CD4-positive, alpha-beta T cell treated with Interleukin-4 for 1 hour (primary cell): ENCODE data around the gene SCN2A.
"Not testable (repeated sequence)": the region's sequence is repeated elsewhere in the genome, so short reads cannot be mapped to it uniquely, and the experiment has no call there.

Experiments
- DNase-seq, 2 donors: peaks; one replicate each; pipeline ENCODE4 v3.0.0-alpha.2; 2020 to 2022

SCN2A gene

GRCh38 chr2:165348441-165348840, 109.2 kb downstream of the SCN2A start:
- no peak for DNase-seq

DNA sequence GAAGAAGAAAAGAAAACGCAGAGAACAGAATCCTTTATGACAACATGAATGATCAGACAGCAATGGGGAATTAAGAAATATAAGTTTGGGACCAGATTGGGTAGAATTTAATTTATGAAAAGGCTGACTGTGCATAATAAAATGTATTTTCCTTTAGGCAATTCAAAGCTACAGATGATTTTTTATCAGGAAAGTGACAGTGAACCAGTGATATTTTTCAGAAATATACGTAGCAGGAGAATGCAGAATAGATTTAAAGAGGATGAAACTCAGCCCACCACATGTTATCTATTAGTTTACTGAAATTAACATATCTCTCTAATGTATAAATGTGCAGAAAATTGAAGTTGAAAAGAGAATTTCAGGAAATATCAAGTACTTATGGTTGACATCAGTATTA, 110.0 kb downstream of the SCN2A start:
- no peak for DNase-seq

- no peak for DNase-seq
Observed at GRCh38 chr2:165357758-165358157, 118.5 kb downstream of the SCN2A start.

DNA sequence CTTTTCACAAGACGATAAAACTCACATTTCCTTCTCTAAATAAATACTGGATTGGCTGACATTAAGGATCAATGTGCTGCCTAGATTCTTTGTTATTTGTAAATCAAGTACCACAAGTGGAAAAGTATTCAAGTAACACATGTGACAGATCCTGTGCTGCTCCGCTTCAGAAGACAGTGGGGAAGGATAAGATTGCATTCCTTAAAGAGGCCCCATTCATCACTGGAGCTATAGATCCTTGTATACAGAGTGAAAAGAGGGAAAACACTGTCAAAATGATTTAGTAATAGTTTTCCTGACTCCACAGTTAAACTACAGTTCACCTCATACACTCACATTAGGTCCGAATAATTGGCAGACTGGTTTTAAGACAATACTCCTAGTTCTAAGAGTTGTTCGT, 122.3 kb downstream of the SCN2A start:
- no peak for DNase-seq

GRCh38 chr2:165369131-165369897, 130.1 kb downstream of the SCN2A start:
- DNase-seq, result no peak

GRCh38 chr2:165369898-165370296, 130.7 kb downstream of the SCN2A start:
- no peak for DNase-seq

GRCh38 chr2:165371356-165371755, 132.1 kb downstream of the SCN2A start:
- DNase-seq, result no peak

DNA sequence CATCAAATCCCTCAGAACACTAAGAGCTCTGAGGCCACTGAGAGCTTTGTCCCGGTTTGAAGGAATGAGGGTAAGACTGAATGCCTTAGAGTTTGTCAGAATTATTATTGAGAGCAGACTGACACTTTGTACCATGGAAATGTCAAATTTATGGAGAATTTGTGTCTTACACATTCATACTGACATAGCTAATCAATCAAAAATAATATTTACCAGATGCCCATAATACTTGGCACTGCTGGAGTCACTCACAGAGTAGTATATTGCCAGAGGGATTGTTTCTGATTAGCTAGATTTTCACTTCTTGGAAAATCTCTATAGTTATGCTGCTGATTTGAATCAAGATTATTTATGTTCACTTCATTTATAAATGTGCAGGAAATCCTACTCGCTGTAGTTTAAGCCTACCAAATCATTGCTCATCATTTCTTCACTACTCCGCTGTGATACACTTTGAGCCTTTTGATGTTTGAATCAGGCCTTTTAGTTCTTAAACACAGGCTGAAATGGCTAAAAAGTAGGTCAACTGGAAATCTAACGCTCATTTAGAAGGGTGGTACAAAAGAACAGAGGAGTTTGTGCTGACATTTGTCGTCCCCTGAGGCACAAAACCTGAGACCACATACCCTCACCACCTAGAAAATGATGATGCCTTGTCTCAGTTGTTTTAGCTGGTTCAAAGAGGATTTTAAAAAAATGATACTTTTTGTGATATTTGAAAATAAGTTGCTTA, 134.2 kb downstream of the SCN2A start:
- no peak for DNase-seq

DNA sequence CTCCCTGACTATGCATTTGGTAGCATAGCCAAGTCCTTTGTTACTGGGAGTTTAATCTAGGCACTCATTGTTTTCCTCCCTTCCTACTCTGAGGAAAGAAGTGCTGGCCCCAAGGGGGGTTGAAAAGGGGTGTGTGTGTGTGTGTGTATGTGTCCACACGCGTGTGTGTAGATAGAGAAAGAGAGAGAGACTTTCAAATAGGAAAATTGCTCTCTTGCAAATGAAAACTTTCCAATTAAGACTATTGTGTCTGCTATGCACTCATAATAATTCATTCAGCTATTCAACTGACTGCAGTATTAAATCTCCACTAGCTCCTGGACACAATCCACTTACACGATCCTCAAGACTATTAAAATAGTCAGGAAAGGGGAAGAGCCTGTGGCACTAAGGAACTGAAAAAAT, 137.4 kb downstream of the SCN2A start:
- no peak for DNase-seq

GRCh38 chr2:165382362-165382761, 143.1 kb downstream of the SCN2A start:
- DNase-seq, result no peak

GRCh38 chr2:165390875-165391274, 151.7 kb downstream of the SCN2A start:
- no peak for DNase-seq

DNA sequence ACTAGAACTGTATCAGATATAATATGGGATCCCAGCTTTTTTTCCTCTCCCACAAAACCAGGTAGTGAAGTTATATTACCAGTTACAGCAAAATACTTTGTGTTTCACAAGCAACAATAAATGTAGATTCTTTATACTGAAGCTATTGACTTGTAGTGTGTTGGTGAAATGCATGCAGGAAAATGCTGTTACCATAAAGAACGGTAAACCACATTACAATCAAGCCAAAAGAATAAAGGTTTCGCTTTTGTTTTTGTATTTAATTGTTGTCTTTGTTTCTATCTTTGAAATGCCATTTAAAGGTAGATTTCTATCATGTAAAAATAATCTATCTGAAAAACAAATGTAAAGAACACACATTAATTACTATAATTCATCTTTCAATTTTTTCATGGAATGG, 152.6 kb downstream of the SCN2A start:
- no peak for DNase-seq

GRCh38 chr2:165398603-165399002, 159.4 kb downstream of the SCN2A start:
- not testable (repeated sequence) for DNase-seq

GRCh38 chr2:165401285-165401852, 162.2 kb downstream of the SCN2A start:
- DNase-seq, result peak in 1 of 2 donors; percentile 48

DNA sequence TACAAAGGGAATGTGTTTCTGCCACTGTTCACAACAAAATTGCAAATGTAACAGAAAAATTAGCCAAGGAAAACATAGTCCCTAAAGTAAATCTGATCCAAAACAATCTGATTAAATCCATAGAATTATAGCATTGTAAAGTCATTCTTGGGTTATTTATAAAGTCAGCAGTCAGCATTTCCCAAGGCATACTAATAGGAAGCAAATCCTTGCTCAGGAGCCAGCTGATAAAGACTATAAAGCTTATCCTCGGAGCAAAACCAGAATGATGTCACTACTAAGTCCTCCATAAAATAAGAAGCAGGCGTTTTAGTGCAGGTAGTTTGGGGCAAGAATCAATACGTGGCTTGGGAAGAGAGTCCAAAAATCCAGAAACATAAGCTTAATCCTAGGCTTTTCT, 162.9 kb downstream of the SCN2A start:
- no peak for DNase-seq

GRCh38 chr2:165406173-165406572, 167.0 kb downstream of the SCN2A start:
- no peak for DNase-seq

DNA sequence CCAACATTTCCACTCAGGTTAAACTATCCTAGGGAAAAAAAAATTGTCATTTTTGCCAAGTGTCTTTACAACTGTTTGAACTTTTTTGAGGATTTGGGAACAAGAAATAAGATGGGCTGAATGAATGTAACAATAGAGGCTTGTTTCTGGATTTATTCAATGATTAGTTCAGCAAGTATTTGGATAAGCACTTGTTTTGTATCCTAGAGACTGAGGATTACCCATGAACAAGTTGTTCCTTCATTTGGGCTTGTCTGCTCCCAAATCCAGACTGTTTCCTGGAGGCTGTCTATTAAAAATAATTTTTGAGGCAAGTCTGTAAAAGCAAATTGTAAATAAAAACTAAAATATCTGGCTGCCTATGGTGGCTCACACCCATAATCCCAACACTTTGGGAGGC, 168.3 kb downstream of the SCN2A start:
- DNase-seq, result no peak

- DNase-seq, result no peak
Observed at GRCh38 chr2:165408186-165408585, 169.0 kb downstream of the SCN2A start.

DNA sequence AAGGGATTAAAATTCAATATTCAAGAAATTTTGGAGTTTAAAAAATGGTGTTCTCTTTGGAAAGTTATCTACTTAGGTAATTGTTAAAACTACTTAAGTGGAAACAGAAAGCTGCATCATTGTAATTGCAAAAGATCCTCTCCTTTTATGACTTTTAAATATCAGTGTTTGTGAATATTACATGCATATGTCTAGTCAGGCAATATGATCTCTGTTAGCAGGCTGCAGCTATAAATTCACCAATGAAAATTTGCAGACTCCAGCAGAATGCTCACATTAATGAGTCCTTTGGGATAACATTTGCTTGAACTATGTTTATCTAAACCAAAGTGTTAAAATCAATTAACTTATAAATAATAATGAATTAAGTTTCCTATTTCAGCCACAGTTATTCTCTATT, 171.1 kb downstream of the SCN2A start:
- DNase-seq, result no peak

GRCh38 chr2:165414187-165414586, 175.0 kb downstream of the SCN2A start:
- DNase-seq, result no peak

DNA sequence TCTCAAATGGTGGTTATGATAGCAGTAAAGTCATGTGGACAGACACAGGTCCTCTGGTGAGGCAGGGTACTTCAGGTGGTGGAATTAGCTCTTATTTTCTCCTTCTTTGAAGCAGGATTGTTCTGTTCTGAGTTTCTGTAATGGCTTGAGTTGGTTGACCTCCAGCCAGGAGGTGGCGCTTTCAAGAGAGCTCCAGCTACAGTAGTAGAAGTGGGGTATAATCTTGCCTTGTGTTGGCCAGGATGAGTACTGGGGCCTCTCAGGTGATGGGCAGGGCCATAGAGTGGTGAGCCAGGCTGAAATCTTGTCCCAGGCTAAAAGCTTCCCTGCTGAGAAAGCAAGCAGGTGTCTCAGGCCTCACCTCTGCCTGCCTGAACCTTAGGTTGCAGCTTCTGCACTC, 177.8 kb downstream of the SCN2A start:
- no peak for DNase-seq

DNA sequence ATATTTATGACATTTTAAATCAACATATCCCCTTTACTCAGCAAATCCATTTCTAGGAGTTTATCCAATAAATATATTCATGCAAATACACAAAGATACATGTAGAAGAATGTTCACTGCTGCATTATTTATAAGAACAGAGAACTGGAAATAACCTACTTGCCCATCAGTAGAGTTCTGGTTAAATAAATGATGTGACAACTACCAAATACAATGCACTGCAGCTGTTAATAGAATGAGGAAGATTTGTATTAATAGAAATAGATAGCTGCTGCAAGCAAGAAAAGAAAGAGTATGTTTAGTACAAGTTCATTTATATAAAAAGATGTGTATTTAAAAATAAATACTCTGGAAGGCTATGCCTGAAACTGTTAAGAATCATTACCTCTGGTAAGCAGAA, 181.0 kb downstream of the SCN2A start:
- DNase-seq, result no peak

- DNase-seq, result no peak
Observed at GRCh38 chr2:165423081-165423480, 183.9 kb downstream of the SCN2A start.

DNA sequence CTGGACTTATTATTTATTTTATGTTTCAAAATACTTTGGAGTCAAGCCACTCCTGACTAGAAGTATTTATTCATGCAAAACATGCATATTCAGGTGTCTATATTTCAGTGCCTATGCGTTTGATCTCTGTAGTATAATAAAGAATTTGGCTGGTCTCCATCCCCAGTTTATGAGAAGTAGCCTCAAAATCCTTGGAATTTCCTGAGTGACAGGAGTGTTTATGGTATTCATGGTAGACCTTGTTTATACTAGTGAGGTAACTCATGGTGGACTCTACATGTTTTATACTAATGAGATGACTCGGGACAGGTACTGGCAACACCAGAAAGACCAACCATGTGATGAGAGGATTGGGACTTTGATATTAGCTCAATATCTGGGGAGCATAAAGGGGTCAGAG, 186.3 kb downstream of the SCN2A start:
- DNase-seq, result no peak
